Measurements from ENCODE around the gene RARA.

The RARA gene

DNA sequence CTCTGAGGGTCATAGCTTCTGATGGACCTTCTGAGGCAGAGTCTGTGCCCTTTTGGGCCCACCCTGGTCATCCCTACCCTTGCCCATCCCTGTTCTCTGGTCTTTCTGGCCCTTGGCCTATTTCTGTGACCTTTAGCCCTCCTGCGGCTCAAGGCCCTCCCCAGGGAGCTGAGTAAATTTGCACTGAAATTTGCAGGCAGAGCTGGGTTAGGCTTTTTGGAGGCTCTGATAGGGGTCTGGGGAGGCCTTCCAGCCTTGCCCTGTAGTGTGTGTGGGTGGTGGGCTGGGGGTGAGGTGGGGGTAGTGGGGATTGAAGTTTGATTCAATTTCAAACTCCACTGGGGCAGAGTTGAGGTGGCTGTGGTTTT lies 17.8 kb downstream of the RARA start:
- H3K4me3 ChIP-seq (ENCODE audit: low read depth, low read length): no peak overlapping the region
- TF ChIP-seq, protein P1, sequence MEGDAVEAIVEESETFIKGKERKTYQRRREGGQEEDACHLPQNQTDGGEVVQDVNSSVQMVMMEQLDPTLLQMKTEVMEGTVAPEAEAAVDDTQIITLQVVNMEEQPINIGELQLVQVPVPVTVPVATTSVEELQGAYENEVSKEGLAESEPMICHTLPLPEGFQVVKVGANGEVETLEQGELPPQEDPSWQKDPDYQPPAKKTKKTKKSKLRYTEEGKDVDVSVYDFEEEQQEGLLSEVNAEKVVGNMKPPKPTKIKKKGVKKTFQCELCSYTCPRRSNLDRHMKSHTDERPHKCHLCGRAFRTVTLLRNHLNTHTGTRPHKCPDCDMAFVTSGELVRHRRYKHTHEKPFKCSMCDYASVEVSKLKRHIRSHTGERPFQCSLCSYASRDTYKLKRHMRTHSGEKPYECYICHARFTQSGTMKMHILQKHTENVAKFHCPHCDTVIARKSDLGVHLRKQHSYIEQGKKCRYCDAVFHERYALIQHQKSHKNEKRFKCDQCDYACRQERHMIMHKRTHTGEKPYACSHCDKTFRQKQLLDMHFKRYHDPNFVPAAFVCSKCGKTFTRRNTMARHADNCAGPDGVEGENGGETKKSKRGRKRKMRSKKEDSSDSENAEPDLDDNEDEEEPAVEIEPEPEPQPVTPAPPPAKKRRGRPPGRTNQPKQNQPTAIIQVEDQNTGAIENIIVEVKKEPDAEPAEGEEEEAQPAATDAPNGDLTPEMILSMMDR (IDR thresholded peaks at IDR 0.05; ENCODE audit: low read depth, low read length, missing control alignments): no peak
- in situ Hi-C loops (cut with HindIII; ENCODE audit: low sequenced_read_pairs): no loop called here
- no peak for DNase-seq (ENCODE audit: low read depth)

- TF ChIP-seq, protein P1 (IDR thresholded peaks at IDR 0.05; ENCODE audit: low read depth, low read length, missing control alignments): no peak
- DNase-seq (ENCODE audit: low read depth): no peak
- in situ Hi-C loops (cut with HindIII; ENCODE audit: low sequenced_read_pairs): no loop called here
- H3K4me3 ChIP-seq (ENCODE audit: low read depth, low read length): no peak overlapping the region
Measured at GRCh38 chr17:40327244-40327729, 18.3 kb downstream of the RARA start.

- no peak for DNase-seq (ENCODE audit: low read depth)
- in situ Hi-C loops (cut with HindIII; ENCODE audit: low sequenced_read_pairs): no loop called here
- TF ChIP-seq, protein P1 (IDR thresholded peaks at IDR 0.05; ENCODE audit: low read depth, low read length, missing control alignments): no peak
- no peak overlapping the region for H3K4me3 ChIP-seq (ENCODE audit: low read depth, low read length)
Measured at GRCh38 chr17:40327735-40328385, 18.9 kb downstream of the RARA start.

DNA sequence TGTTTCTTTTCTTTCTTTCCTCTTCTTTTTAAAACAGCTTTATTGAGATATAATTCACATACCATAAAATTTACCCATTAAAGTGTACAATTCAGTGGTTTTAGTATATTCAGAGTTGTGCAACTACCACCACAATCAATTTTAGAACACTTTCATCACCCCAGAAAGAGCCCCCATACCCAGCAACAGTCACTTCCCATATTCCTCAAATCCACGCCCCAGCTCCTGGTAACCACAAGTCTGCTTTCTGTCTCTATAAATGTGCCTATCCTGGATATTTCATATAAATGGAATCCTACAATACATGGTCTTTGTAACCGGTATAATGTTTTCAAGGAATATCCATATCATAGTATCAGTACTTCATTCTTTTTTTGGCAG lies 19.4 kb downstream of the RARA start:
- TF ChIP-seq, protein P1 (IDR thresholded peaks at IDR 0.05; ENCODE audit: low read depth, low read length, missing control alignments): no peak
- H3K4me3 ChIP-seq (ENCODE audit: low read depth, low read length): no peak overlapping the region
- DNase-seq (ENCODE audit: low read depth): no peak
- in situ Hi-C loops (cut with HindIII; ENCODE audit: low sequenced_read_pairs): no loop called here

- in situ Hi-C loops (cut with HindIII; ENCODE audit: low sequenced_read_pairs): no loop called here
- DNase-seq (ENCODE audit: low read depth): no peak
Measured at GRCh38 chr17:40329839-40330794, 21.1 kb downstream of the RARA start.

DNA sequence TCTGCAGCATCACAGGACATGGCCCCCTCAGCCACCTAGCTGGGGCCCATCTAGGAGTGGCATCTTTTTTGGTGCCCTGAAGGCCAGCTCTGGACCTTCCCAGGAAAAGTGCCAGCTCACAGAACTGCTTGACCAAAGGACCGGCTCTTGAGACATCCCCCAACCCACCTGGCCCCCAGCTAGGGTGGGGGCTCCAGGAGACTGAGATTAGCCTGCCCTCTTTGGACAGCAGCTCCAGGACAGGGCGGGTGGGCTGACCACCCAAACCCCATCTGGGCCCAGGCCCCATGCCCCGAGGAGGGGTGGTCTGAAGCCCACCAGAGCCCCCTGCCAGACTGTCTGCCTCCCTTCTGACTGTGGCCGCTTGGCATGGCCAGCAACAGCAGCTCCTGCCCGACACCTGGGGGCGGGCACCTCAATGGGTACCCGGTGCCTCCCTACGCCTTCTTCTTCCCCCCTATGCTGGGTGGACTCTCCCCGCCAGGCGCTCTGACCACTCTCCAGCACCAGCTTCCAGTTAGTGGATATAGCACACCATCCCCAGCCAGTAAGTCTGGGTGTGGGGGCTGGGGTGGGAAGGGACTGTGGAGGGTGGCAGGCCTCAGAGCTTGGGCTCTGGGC lies 22.0 kb downstream of the RARA start:
- in situ Hi-C loops (cut with HindIII; ENCODE audit: low sequenced_read_pairs): no loop called here
- TF ChIP-seq, protein P1 (IDR thresholded peaks at IDR 0.05; ENCODE audit: low read depth, low read length, missing control alignments): no peak
- H3K4me3 ChIP-seq (ENCODE audit: low read depth, low read length): no peak overlapping the region
- DNase-seq (ENCODE audit: low read depth): no peak

More at GRCh38 chr17:40329839-40330794, 21.1 kb downstream of the RARA start:
- no peak overlapping the region for H3K4me3 ChIP-seq (ENCODE audit: low read depth, low read length)
- TF ChIP-seq, protein P1 (IDR thresholded peaks at IDR 0.05; ENCODE audit: low read depth, low read length, missing control alignments): no peak

Measured in astrocyte of the cerebellum (primary cell).